MM.1S (cell line): Measurements from ENCODE around the gene CHRND.

Source experiments
- DNase-seq: peaks from one replicate; pipeline ENCODE4 v3.0.0-alpha.2; 2015
- H2AFZ ChIP-seq: fragments of 300-600 bp; sonication (generic); 2 replicates; pipeline ENCODE4 v1.6.0; 2016; ENCODE audit warnings: antibody characterized with exemption, low read length
- H3F3A ChIP-seq: fragments of 300-600 bp; sonication (generic); 2 replicates; pipeline ENCODE4 v1.6.1; 2016; ENCODE audit warnings: mild to moderate bottlenecking, antibody characterized with exemption, low read length, moderate library complexity, mixed read lengths; ENCODE audit not compliant: insufficient read depth
- H3K27ac ChIP-seq: fragments of 300-600 bp; sonication (generic); 2 replicates; pipeline ENCODE4 v1.5.1; 2016; ENCODE audit warnings: mild to moderate bottlenecking, low read length
- H3K27me3 ChIP-seq: fragments of 300-600 bp; sonication (generic); replicated peaks from 2 replicates; pipeline ENCODE4 v1.6.0; 2016; ENCODE audit warnings: low read length; ENCODE audit not compliant: insufficient read depth
- H3K36me3 ChIP-seq: fragments of 300-600 bp; sonication (generic); replicated peaks from 2 replicates; pipeline ENCODE4 v1.6.1; 2016; ENCODE audit warnings: mild to moderate bottlenecking, low read length, mixed read lengths; ENCODE audit not compliant: insufficient read depth
- H3K4me1 ChIP-seq: fragments of 300-600 bp; sonication (generic); 2 replicates; pipeline ENCODE4 v1.6.1; 2016; ENCODE audit warnings: low read length, mixed read lengths
- H3K4me2 ChIP-seq: fragments of 300-600 bp; sonication (generic); 2 replicates; pipeline ENCODE4 v1.6.0; 2016; ENCODE audit warnings: low read depth, low read length
- H3K4me3 ChIP-seq: fragments of 300-600 bp; sonication (generic); 2 replicates; pipeline ENCODE4 v1.5.1; 2016; ENCODE audit warnings: low read length, mixed read lengths
- H3K79me2 ChIP-seq: fragments of 300-600 bp; sonication (generic); 2 replicates; pipeline ENCODE4 v1.6.1; 2016; ENCODE audit warnings: mixed run types, low read length, mixed read lengths
- H3K9ac ChIP-seq: fragments of 300-600 bp; sonication (generic); 2 replicates; pipeline ENCODE4 v1.6.1; 2016; ENCODE audit warnings: low read length, mixed read lengths
- H3K9me2 ChIP-seq: fragments of 300-600 bp; sonication (generic); replicated peaks from 2 replicates; pipeline ENCODE4 v1.6.1; 2016; ENCODE audit warnings: mild to moderate bottlenecking, low read length, mixed read lengths; ENCODE audit not compliant: insufficient read depth
- H3K9me3 ChIP-seq: fragments of 300-600 bp; sonication (generic); replicated peaks from 2 replicates; pipeline ENCODE4 v1.6.1; 2016; ENCODE audit warnings: mild to moderate bottlenecking, low read length, mixed read lengths; ENCODE audit not compliant: insufficient read depth
- H4K20me1 ChIP-seq: fragments of 300-600 bp; sonication (generic); 2 replicates; pipeline ENCODE4 v1.6.1; 2016; ENCODE audit warnings: mild to moderate bottlenecking, low read length, moderate library complexity, mixed read lengths; ENCODE audit not compliant: insufficient read depth
- CTCF ChIP-seq: fragments of 300-600 bp; sonication (generic); IDR thresholded peaks from 2 replicates; pipeline ENCODE4 v1.5.1; 2016; ENCODE audit warnings: antibody characterized with exemption, low read length, mixed read lengths
- EZH2 ChIP-seq: fragments of 300-600 bp; sonication (generic); optimal IDR thresholded peaks from 2 replicates; pipeline ENCODE3; 2017; ENCODE audit warnings: low read depth, mild to moderate bottlenecking, antibody characterized with exemption, low read length, mixed read lengths
- EZH2phosphoT487 ChIP-seq: fragments of 300-600 bp; sonication (generic); IDR thresholded peaks from 2 replicates; pipeline ENCODE4 v1.6.1; 2018; ENCODE audit warnings: antibody characterized with exemption, low read length

CHRND gene

DNA sequence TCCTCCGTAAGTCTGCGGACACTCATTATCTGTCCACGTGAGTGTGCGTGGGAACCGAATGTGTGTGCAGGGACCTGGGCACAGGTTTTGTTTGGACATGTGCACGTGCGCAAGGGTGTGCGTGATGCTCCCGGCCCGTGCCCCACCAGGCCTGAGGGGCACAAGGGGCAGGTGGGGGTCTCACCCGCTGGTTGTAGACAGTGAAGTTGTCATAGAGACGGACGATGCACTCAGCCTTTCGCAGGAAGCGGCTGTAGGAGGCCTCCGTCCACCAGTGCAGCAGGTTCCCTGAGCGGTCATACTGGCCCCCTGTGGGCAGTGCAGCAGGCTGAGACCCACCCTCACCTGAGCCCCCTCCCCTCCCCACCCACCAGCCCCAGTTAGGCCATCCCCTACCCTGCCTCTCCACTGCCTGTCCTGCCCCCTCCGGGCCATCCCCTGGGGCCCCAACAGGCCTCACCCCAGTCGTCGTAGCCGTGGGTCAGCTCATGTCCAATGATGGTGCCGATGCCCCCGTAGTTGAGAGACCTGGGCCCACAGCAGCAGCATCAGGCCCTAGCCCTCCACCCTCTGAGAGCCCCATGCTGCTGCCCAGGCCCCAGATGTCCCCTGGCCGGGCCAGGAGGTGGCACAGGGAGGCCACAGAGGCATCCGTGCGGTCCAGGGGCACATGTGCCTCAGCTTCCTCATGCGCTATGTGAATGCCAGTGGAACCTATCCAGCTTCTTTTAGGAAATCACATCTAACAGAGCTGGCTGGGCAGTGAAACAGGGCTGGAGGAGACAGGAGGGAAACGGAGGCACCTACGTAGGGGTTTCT is 44.4 kb upstream of the CHRND start:
- Histone ChIP-seq H3F3A (no peaks in the 10 kb centered on the region), H3K27ac (no peak overlapping the region), H3K4me1 (no peaks in the 10 kb centered on the region), H3K36me3 (no peaks in the 10 kb centered on the region), H3K79me2 (no peaks in the 10 kb centered on the region), H2AFZ (no peak overlapping the region), H3K27me3 (peaks cover 26% of the 10 kb centered on the region), H3K9ac (no peak overlapping the region), H4K20me1 (no peaks in the 10 kb centered on the region), H3K4me3 (no peak overlapping the region), H3K9me2 (no peaks in the 10 kb centered on the region), H3K9me3 (no peaks in the 10 kb centered on the region), H3K4me2 (no peak overlapping the region)
- TF ChIP-seq CTCF (no peak), EZH2 (no peak), EZH2phosphoT487 (no peak)
- DNase-seq, result no peak

- H3K4me2 ChIP-seq, result no peak overlapping the region
- no peaks in the 10 kb centered on the region for H4K20me1 ChIP-seq
- no peak overlapping the region for H2AFZ ChIP-seq
- H3K36me3 ChIP-seq, result no peaks in the 10 kb centered on the region
- no peak overlapping the region for H3K27ac ChIP-seq
- H3K79me2 ChIP-seq, result no peaks in the 10 kb centered on the region
- no peaks in the 10 kb centered on the region for H3K9me3 ChIP-seq
- no peak for TF ChIP-seq EZH2phosphoT487
- H3K4me1 ChIP-seq, result no peaks in the 10 kb centered on the region
- DNase-seq, result no peak
- no peak overlapping the region for H3K9ac ChIP-seq
- peaks cover 26% of the 10 kb centered on the region for H3K27me3 ChIP-seq
- no peaks in the 10 kb centered on the region for H3F3A ChIP-seq
- no peak overlapping the region for H3K4me3 ChIP-seq
- no peaks in the 10 kb centered on the region for H3K9me2 ChIP-seq
These were observed 43.4 kb upstream of the CHRND start for GRCh38 chr2:232482301-232483238.

DNA sequence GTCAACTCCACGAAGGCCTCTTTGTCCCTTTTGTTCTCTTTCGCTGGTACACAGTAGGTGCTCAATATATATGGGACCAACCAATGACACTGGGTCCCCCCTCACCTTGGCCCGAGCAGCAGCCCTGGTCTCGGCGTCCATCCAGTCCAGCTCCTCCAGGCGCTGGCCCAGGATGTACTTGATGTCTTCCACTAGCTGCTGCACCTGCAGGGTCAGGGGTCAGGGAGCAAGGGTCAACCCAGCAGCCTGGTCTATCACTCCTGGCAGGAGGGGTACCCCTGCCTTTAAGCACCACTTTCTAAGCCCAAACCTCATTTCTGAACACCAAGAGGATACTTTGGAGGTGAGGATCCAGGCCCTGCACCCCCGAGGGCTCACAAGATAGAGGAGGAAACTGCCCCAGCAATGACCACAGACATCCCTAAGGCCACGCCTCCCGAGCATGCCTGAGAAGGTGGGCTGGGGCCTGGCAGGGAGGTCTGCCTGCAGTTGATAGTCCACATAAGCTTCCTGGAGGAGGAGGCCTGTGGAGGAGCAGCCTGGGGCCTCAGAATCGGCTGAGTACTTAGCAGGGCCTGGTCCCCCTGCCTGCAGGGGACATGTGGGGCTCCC is 42.5 kb upstream of the CHRND start:
- no peak overlapping the region for H2AFZ ChIP-seq
- H3K27ac ChIP-seq, result no peak overlapping the region
- H3K9me2 ChIP-seq, result no peaks in the 10 kb centered on the region
- no peaks in the 10 kb centered on the region for H3K36me3 ChIP-seq
- TF ChIP-seq EZH2phosphoT487 (no peak), CTCF (no peak), EZH2 (no peak)
- no peaks in the 10 kb centered on the region for H3K4me1 ChIP-seq
- no peaks in the 10 kb centered on the region for H3F3A ChIP-seq
- no peaks in the 10 kb centered on the region for H3K79me2 ChIP-seq
- no peak overlapping the region for H3K4me3 ChIP-seq
- H4K20me1 ChIP-seq, result no peaks in the 10 kb centered on the region
- no peak overlapping the region for H3K9ac ChIP-seq
- H3K4me2 ChIP-seq, result no peak overlapping the region
- no peaks in the 10 kb centered on the region for H3K9me3 ChIP-seq
- DNase-seq, result no peak
- H3K27me3 ChIP-seq, result peaks cover 27% of the 10 kb centered on the region
